K562 (cell line): ENCODE results near the gene CDIPT. TPM values are rescaled to one million over a fixed set of nuclear protein-coding genes. Genes with fewer than 3 reads are reported as not detected.

ENCODE experiments used
- EGR1 ChIP-seq: fragments of 450-650 bp; conservative IDR thresholded peaks from 2 replicates; pipeline ENCODE4 v1.6.1; 2017; ENCODE audit warnings: mild to moderate bottlenecking
- EP300 ChIP-seq: IDR thresholded peaks from 2 replicates; pipeline ENCODE4 v1.6.1; 2012; ENCODE audit warnings: low read length, improper control_type of control experiment
- GABPB2 ChIP-seq: fragments of 250-450 bp; sonication (Bioruptor Pico); conservative IDR thresholded peaks from 2 replicates; pipeline ENCODE4 v1.5.1; 2021; ENCODE audit warnings: mild to moderate bottlenecking
- HDAC1 ChIP-seq, 2 experiments: fragments of 450-650 bp; IDR thresholded peaks; 2 replicates each; pipeline ENCODE4 v1.6.1; 2016 to 2017; ENCODE audit warnings: inconsistent platforms in 1 of 2, mild to moderate bottlenecking in 1 of 2, moderate library complexity in 1 of 2
- HMGN3 ChIP-seq: IDR thresholded peaks from 2 replicates; pipeline ENCODE4 v1.6.1; 2011; ENCODE audit warnings: borderline replicate concordance, low read depth, mild to moderate bottlenecking, mixed read lengths, low read length; ENCODE audit not compliant: insufficient read length; ENCODE audit errors: extremely low read depth
- KAT8 ChIP-seq: fragments of 450-650 bp; IDR thresholded peaks from 2 replicates; pipeline ENCODE4 v1.6.1; 2016; ENCODE audit warnings: low read depth, mild to moderate bottlenecking
- LEF1 ChIP-seq: fragments of 450-650 bp; IDR thresholded peaks from 2 replicates; pipeline ENCODE4 v1.6.1; 2016; ENCODE audit warnings: mild to moderate bottlenecking
- NRF1 ChIP-seq, 2 experiments: fragments of 450-650 bp; IDR thresholded peaks in 1 of 2; conservative IDR thresholded peaks in 1 of 2; 2 replicates each; pipeline ENCODE4 v1.6.1; 2014; ENCODE audit warnings: mild to moderate bottlenecking in 2 of 2
- REST ChIP-seq, 2 experiments: fragments of 450-650 bp; formaldehyde crosslinking in 1 of 2; IDR thresholded peaks; 2 replicates each; pipeline versions ENCODE4 v1.4.0 to v1.6.1; 2014 to 2020; ENCODE audit warnings: mild to moderate bottlenecking in 2 of 2, borderline replicate concordance in 1 of 2, low read depth in 1 of 2
- SRF ChIP-seq, 2 experiments: fragments of 250-450, 450-650 bp in 1 of 2; sonication (Bioruptor Pico) in 1 of 2; sonication (generic) in 1 of 2; formaldehyde crosslinking; IDR thresholded peaks; 2 replicates each; pipeline versions ENCODE4 v1.5.0 to v1.5.1; 2020 to 2022; ENCODE audit warnings: mild to moderate bottlenecking in 1 of 2, missing genetic modification reagents in 1 of 2
- TCF7L2 ChIP-seq: fragments of 150-350 bp; IDR thresholded peaks from 2 replicates; pipeline ENCODE4 v1.6.1; 2016; ENCODE audit warnings: low read depth, mild to moderate bottlenecking, low read length, moderate library complexity
- TSHZ1 ChIP-seq: fragments of 250-450 bp; sonication (Bioruptor Pico); IDR thresholded peaks from 2 replicates; pipeline ENCODE4 v1.4.0; 2020; ENCODE audit warnings: mild to moderate bottlenecking, moderate library complexity
- ZFP30 ChIP-seq: fragments of 250-450 bp; sonication (Bioruptor Pico); IDR thresholded peaks from 2 replicates; pipeline ENCODE4 v1.8.0; 2022; ENCODE audit warnings: moderate library complexity, mild to moderate bottlenecking, inconsistent platforms, borderline replicate concordance
- ZFX ChIP-seq: sonication (generic); formaldehyde crosslinking; IDR thresholded peaks from 2 replicates; pipeline ENCODE4 v1.8.0; 2022; ENCODE audit warnings: mild to moderate bottlenecking, missing genetic modification reagents, moderate library complexity
- ZNF12 ChIP-seq: sonication (generic); formaldehyde crosslinking; IDR thresholded peaks from 2 replicates; pipeline ENCODE4 v1.4.0; 2020; ENCODE audit warnings: mild to moderate bottlenecking, missing genetic modification reagents
- ZNF431 ChIP-seq: sonication (generic); formaldehyde crosslinking; IDR thresholded peaks from 2 replicates; pipeline ENCODE4 v1.8.0; 2022; ENCODE audit warnings: mild to moderate bottlenecking, missing genetic modification reagents
- polyA plus RNA-seq, 8 experiments: library from polyadenylated mRNA; depleted of rRNA in 4 of 8; stranded (reverse) in 5 of 8; unstranded in 3 of 8; fragments of >200 nt; fragmentation: Nextera tagmentation in 2 of 8; fragmentation: Illumina TruSeq in 1 of 8; extraction: Ambion mirVana in 2 of 8; extraction: Trizol in 1 of 8; gene quantifications; 2 replicates each; pipeline versions ENCODE4 v1.2.1 to v1.2.3, GENCODE V29; 2011 to 2014; ENCODE audit warnings: inconsistent platforms in 1 of 8, missing spikeins in 1 of 8
- total RNA-seq, 7 experiments: library from RNA; depleted of rRNA in 6 of 7; stranded (reverse); fragments of >200 nt in 6 of 7; fragmentation: Illumina TruSeq in 2 of 7; extraction: Trizol in 2 of 7; gene quantifications; 2 replicates each; pipeline versions ENCODE4 v1.2.1 to v1.2.3, GENCODE V29; 2011 to 2021; ENCODE audit warnings: low replicate concordance in 1 of 7

The CDIPT gene
- total and polyA plus RNA-seq, 9 of the 15 experiments (the other 6 are each of a cell fraction or from before 2014, with no cell fraction given): 1.3 to 37.0 (median 23.0) TPM

GRCh38 chr16:29811170-29811895, 51.7 kb downstream of the CDIPT start (continued):
- no peak for TF ChIP-seq TSHZ1 (CRISPR knock-in tag)
- TF ChIP-seq SRF (CRISPR knock-in tag; IDR thresholded peaks at IDR 0.05): peak in 1 of 2 experiments; percentile 69; a peak in 2 of 4 replicates
- no peak for TF ChIP-seq ZNF431 (CRISPR knock-in tag)
- no peak for TF ChIP-seq TCF7L2
- TF ChIP-seq ZFP30 (CRISPR knock-in tag): no peak
- TF ChIP-seq ZNF12 (CRISPR knock-in tag): no peak
- TF ChIP-seq GABPB2 (CRISPR knock-in tag): no peak
- no peak for TF ChIP-seq LEF1
- TF ChIP-seq NRF1 (conservative IDR thresholded peaks at IDR 0.05 in 1 of 2, IDR thresholded peaks at IDR 0.05 in 1 of 2): peak; percentile 50; a peak in 3 of 4 replicates
- TF ChIP-seq REST (IDR thresholded peaks at IDR 0.05; ENCODE audit: borderline replicate concordance): no peak
- 0 out of 2 replicates have a peak, but pooled peaks have one; percentile 56 for TF ChIP-seq REST (CRISPR knock-in tag; IDR thresholded peaks at IDR 0.05; ENCODE audit: low read depth)
- TF ChIP-seq HDAC1 (IDR thresholded peaks at IDR 0.05): peak in 1 of 2 experiments; percentile 34; a peak in 1 of 4 replicates
- TF ChIP-seq EGR1: peak; percentile 30; the same call in 1 of the 2 replicates
- peak; percentile 36; the same call in 1 of the 2 replicates for TF ChIP-seq ZFX (CRISPR knock-in tag)
- peak; percentile 91 for TF ChIP-seq HMGN3
- no peak for TF ChIP-seq KAT8
- no peak for TF ChIP-seq EP300
